Sciatic nerve (tissue), 2 donors: Measurements from ENCODE around the gene PDCD1. TPM values are rescaled to one million over a fixed set of nuclear protein-coding genes. Genes with fewer than 3 reads are reported as not detected.

ENCODE experiments used
- ATAC-seq: fragments of 200-7000 bp; cut with Tn5 transposase; one replicate; pipeline ENCODE4 v1.9.1; 2020; ENCODE audit warnings: mild to moderate bottlenecking, moderate library complexity
- DNase-seq: peaks from one replicate; pipeline ENCODE4 v3.0.0-alpha.2; 2020; ENCODE audit warnings: low spot score
- intact Hi-C: fragments of 100-400 bp; cut with DNase I; formaldehyde crosslinking; loops from one replicate; pipeline ENCODE4 v1.14.2; 2022
- total RNA-seq: library from RNA; stranded (reverse); fragmentation: NEBNext Ultra II Directional; extraction: Animal tissue kit (Norgen Biotek cat#: 25700); gene quantifications from one replicate; pipeline ENCODE4 v1.2.1, GENCODE V29; 2021
- donor health status: DM: no; HTN: no; CAD: no.
- donor health status: DM: no; HTN: no; CAD: no.

The PDCD1 gene
- total RNA-seq, 1 donor from 2014 or later, result 0.27 TPM

DNA sequence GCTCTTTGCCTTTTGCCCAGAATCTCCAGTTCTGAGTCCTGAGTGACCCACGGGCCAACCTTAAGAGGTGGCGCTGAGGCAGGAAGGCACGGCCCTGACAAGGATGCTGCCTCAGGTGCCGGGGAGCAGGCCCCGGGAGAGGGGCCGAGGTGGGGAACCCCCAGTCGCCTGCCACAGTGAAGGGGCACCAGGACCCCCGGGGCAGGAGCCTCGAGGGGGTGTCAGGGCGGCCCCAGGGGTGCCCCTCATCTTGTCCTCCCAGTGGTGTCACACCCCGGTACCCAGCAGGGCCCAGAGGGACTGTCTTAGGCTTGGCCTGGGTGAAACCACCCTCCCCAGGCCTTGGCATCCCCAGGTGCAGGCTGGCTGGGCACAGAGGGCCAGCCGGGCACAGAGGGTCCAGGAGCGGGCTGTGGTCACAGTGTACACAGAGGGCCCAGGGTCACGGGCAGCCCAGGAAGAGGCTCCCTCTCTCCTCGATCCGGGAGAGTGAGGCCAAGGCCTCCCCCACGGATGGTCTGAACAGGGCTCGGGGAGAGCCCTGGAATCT, 1.0 kb downstream of the PDCD1 start:
- intact Hi-C loops, result no loop called here
- ATAC-seq, result no peak
- no peak for DNase-seq

DNA sequence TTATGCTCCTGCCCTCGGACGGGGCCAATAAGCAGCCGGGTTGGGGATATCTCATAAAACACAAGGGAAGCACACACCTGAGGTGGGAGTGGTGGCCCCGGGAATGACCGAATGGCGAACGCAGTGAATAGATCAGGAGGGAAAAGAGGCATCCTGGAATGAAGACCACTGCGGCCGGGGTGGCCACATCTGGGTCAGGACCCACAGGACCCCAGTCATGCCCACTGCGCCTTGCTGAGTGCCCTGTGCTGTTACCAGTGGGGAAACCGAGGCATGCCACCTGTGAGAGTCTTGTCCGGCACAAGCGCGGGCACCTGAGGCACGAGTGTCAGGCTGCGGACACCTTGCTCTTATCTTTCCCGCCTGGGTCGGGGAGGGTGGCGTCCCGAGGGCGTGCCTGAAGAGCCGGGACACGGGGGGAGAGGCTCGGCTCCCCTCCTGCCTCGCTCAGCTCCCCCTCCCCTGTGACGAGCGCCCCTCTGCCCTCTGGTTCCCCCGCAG, 1.6 kb downstream of the PDCD1 start:
- DNase-seq, result no peak
- no peak for ATAC-seq
- intact Hi-C loops, result no loop called here

DNA sequence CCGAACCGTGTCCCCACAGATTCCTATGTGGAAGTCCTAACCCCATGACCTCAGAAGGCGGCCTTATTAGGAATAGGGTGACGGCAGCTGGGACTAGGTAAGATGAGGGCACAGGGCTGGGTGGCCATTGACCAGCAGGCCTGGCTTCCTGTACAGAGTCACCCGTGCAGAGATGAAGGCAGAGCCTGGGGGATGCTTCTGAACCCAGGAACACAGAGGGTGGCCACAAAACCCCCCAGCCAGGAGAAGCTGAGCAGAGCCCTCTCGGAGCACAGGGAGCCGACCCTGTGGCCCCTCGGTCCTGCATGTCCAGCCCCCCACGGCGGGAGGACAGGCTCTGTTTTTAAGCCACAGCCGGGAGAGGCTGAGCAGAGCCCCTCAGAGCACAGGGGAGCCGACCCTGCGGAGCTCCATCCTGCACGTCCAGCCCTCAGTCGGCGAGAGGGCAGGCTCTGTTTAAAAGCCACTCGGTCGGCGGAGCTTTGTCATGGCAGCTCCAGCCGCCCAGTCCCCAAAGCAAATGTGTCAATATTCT, 2.7 kb downstream of the PDCD1 start:
- intact Hi-C loops, result no loop called here
- DNase-seq, result peak; percentile 55
- ATAC-seq, result no peak

DNA sequence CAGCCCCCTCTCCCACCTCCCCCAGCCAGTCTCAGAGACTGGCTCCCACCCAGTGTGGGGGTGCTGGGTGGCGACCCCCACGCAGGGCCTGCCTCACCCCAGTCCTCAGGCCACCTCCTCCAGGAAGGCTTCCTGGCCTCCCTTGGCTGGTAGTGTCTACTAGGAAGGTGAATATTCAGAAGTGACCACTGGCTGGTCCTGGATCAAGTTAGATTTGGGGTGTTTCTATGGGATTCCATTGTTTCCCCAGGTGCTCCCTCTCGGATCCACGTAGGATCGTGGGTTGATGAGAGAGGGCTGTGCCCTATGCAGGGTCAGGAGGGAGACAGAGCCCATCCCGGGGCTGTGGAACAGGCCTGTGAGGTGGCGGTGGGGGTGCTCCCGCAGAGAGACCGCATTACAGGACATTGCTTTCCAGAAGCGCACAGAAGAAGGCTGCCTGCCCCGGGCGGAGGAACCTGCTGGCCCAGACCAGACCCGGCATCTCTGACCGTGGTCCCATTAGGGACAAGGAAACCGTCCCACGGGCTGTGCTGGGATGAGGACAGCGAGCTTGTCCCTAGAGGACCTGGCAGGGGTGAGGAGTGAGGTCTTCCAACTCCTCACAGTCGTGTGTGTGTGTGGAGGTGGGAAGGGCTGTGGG, 3.3 kb downstream of the PDCD1 start:
- no peak for ATAC-seq
- DNase-seq, result peak; percentile 55
- intact Hi-C loops, result no loop called here

DNA sequence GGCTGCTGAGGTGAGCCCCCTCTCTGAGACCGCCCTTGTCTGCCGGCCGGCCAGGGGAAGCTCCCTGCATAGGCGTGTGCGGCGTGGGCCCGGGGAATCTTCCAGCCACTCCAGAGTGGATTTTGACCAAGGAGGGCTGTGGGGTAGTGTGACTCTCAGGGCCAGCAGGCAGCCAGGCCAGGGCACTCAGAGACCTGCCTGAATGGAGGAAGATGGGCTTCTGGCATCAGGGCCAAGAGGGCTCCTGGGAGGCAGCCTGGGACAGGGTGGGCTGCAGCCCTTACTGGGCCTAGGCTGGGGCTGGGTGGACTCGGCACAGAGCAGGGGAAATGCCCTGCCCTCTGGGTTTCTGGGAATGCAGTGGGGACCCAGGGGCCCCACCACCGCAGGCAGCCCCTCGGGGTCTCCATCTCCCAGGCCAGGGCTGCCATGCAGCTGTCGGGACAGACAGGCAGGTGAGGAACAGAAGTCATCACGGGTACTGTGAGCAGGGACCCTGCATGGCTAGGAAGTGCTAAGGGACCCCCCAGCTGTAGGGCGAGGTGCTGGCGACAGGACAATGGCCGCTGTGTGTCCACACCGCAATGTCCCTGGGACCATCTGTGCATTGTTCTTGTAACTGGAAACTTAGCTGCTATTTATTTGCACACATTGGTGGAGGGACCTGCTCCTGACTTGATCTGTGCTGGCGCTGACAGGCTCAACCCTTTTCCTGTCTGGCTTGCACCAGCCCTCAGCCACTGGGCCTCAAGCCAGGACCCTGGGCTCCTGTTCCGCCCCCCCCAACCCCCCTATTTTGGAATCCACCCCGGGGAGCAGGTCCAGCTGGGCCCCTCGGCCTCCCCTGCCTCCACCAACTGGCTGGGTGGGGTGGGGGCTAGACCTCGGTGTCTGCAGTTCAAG, 4.1 kb downstream of the PDCD1 start:
- DNase-seq, result no peak
- no peak for ATAC-seq
- intact Hi-C loops, result no loop called here

DNA sequence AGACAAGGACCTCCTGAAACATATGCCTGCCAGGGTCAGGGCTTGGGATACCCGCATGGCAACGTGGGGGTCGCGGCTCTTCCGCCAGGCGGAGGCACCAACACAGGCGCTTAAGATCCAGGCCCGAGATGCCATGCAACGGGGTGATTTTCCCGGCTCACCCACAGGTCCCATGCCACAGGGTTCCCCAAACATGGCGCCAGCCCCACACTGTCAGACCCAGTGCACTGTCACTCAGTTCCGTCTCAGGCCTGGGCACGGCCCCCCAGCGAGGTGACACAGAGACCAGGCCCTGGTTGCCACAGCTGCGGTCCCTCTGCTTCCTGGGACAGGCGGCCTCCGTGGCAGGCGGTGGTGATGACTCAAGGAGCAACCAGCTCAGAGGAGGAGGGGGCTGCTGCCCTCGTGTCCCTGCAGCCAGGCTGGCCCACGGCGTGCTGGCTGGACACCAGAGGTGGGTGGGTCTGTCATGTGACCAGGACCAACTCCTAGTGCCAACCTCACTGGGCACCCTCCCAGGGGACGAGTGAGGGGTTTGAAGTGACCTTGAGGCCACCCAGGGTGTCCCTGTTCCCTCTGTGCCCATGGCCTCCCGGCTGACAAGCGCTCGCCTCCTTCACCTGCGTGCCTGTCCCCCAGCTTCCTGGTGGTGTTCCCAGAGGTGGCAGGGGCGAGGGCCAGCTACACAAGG, 4.9 kb downstream of the PDCD1 start:
- DNase-seq (peak; percentile 58), ATAC-seq (no peak)
- intact Hi-C loops, result no loop called here

DNA sequence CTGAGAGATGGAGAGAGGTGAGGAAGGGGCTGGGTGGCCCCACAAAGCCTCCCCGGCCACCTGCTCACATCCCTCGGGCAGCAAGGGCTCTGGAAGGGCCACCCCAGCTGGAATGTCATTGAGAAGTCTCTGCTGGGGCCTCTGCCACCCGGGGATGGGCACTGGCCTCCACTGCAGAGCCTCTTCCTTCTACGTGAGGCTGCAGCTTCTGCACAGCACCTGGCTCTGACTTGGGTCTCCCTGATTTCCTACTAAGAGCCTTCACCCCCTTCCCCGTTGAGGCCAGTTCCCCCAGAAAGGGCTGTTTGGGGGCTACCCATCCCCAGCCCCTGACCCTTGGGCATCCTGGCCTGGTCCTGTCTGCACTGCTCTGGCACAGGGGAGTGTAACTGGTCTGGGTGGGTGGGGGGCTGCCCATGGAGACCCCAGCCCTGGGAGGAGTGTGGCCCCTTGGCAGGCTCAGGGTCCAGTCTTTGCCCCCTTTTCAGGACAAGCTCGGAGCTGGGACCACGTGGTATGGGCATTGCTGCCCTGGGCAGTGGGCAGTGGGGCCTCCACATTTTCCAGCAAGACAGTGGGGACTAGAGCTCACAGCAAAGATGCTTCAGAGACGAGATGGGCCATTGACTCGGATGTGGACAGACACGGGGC, 5.6 kb downstream of the PDCD1 start:
- ATAC-seq, result no peak
- peak; percentile 51 for DNase-seq
- intact Hi-C loops, result no loop called here

DNA sequence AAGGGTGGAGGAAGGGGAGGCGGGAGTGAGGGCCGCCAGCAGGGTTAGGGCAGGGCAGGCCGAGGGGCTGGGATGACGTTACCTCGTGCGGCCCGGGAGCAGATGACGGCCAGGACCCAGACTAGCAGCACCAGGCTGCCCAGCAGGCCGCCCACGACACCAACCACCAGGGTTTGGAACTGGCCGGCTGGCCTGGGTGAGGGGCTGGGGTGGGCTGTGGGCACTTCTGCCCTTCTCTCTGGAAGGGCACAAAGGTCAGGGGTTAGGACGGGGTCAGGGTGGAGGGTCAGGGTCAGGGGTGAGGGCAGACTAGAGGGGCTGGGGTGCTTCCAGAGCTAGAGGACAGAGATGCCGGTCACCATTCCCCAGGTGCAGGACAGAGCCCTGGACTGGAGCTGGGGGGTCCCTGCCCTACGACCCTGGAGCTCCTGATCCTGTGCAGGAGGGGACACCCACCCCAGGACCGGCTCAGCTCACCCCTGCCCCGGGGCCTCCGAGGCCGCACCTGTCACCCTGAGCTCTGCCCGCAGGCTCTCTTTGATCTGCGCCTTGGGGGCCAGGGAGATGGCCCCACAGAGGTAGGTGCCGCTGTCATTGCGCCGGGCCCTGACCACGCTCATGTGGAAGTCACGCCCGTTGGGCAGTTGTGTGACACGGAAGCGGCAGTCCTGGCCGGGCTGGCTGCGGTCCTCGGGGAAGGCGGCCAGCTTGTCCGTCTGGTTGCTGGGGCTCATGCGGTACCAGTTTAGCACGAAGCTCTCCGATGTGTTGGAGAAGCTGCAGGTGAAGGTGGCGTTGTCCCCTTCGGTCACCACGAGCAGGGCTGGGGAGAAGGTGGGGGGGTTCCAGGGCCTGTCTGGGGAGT, 6.3 kb downstream of the PDCD1 start:
- intact Hi-C loops, result no loop called here
- peak; percentile 57 for DNase-seq
- ATAC-seq, result no peak

DNA sequence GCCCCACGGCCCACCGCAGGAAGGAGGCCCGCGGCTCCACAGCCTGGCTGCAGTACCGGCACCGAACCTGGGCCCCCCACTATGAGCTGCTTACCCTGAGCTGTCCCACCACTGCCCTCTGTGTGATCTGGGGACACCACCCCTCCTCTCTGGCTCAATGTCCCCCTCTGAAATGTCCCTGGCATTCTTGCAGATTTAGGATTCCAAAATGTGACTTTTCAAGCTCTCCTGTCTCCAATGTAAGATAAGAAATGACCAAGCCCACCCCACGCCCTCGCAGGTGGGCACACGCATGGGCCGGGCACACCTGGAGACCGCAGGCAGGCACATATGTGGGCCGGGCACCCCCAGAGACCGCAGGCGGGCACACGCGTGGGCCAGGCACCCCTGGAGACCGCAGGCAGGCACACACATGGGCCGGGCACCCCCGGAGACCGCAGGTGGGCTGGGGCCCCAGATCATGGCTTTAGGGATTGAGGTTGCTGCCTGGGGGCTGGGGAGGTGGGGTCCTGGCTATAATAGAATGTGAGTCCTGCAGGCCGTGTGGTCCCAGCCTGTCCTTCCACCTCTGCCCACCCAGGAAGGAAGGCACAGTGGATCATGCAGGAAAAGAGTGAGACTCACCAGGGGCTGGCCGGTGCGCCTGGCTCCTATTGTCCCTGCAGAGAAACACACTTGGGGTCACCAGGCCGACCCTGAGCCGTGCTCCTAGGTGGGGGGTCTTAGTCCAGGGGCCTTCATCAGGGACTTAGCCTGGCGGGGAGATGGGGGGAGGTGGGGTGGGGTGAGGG, 7.2 kb downstream of the PDCD1 start:
- DNase-seq (no peak), ATAC-seq (no peak)
- intact Hi-C loops, result no loop called here

DNA sequence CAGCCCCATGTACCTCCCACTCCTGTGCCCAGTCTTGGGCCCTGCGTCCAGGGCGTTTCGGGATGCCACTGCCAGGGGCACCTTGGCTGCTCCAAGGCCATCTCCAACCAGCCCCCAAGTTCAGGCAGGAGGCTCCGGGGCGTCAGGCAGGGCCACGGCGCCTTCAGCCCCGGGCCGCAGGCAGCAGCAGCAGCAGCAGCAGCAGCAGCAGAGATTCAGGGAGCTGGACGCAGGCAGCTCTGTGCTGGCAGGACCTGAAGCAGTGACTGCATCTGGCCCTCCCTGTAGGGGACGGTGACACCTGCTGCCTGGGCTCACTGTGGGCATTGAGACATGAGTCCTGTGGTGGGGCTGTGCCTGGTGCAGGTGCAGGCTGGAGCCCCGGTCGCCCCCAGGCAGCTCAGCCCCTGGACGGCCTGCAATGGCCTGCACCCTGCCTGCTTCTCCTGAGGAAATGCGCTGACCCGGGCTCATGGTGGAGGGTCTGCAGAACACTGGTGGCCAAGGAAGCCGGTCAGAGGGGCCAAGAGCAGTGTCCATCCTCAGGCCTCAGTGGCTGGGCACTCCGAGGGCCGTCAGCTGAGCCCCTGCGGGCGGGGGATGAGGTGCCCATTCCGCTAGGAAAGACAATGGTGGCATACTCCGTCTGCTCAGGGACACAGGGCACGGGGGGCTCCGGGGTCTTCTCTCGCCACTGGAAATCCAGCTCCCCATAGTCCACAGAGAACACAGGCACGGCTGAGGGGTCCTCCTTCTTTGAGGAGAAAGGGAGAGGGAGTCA, 8.0 kb downstream of the PDCD1 start:
- intact Hi-C loops, result no loop called here
- ATAC-seq (no peak), DNase-seq (no peak)

DNA sequence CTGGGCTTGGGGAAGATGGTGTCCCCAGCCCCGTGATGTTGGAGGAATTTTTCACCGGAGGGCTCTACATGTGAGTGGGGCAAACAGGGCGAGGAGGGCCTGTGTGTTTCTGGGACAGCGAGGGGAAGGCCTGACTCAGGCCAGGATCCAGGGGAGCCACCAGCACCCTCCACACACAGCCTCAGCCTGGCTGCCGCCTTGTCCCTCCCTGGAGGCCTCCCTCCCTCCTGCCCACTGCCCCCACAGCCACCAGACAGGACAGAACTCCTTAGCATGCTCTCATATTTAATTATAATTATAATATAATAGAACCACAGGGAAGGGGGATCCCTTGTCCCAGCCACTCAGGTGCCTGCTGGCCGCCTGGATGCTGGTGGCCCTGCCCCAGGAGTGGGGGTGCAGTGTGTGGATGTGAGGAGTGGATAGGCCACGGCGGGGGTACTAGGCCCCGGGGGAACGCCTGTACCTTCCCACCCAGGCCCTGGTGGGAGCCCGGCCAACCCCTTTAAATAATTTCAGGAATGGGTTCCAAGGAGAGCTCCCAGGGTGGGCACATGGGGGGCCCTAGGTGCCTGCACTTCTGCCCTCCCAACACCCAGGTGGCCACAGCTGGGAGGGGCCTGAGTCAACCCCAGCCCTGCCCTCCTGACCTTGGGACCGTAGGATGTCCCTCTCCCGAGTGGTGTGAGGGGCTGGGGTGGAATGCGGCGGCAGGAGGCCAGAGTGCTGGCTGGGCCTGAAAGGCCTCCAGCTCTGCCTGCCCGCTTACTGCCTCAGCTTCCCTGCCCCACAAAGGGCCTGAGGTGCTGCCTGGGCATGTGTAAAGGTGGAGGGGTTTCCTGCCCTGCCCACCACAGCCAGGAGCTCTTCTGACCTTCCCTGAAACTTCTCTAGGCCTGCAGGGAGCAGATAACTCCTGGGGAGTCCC, 8.8 kb downstream of the PDCD1 start:
- no peak for ATAC-seq
- intact Hi-C loops, result no loop called here
- no peak for DNase-seq

DNA sequence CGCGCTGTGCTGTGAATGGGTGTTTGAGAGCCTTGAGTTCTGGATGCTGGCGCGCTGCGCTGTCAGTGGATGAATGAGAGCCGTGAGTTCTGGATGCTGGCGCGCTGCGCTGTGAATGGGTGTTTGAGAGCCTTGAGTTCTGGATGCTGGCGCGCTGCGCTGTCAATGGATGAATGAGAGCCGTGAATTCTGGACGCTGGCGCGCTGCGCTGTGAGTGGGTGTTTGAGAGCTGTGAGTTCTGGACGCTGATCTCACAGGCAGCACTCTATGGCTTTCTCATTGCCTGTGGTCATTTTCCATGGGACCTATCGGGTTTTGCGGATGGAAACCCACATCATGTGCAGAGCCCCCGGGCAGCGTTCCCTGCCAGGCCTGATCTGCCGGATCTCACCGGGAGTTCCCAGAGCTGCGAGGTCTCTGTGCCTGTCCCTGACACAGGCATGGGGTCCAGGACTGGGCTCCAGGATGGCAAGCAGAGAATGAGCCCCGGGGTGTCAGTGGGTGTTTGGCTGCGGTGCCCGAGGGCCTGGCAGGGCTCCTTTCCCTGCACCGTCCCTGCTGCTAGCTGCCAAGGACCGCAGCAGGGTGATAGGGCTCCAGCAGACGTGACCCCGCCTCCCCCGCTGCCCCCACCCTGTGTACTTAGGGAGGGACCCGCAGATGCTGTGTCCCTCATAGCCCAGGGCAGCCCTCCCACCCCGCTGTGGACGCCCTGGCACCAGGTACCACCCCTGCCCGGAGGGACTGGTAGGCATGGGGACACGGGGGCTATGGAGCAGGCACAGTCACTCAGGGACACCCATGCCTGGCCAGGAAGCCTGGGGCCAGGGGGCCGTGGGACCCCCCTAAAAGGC, 9.7 kb downstream of the PDCD1 start:
- DNase-seq (no peak), ATAC-seq (no peak)
- intact Hi-C loops, result no loop called here

DNA sequence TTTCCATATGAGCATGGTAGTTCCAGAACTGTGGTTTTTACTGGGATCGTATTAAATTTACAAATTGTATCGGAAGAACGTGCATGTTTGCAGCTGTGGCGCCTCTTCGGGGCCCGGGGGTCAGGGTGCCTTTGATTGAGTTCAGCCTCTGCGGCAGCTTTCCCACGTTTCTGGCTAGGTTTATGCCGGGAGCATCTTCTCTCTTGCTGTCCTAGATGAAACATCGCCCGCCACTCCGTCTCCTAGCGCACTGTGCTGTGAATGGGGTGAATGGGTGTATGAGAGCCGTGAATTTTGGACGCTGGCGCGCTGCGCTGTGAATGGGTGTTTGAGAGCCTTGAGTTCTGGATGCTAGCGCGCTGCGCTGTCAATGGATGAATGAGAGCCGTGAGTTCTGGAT, 12.3 kb downstream of the PDCD1 start:
- intact Hi-C loops, result no loop called here

DNA sequence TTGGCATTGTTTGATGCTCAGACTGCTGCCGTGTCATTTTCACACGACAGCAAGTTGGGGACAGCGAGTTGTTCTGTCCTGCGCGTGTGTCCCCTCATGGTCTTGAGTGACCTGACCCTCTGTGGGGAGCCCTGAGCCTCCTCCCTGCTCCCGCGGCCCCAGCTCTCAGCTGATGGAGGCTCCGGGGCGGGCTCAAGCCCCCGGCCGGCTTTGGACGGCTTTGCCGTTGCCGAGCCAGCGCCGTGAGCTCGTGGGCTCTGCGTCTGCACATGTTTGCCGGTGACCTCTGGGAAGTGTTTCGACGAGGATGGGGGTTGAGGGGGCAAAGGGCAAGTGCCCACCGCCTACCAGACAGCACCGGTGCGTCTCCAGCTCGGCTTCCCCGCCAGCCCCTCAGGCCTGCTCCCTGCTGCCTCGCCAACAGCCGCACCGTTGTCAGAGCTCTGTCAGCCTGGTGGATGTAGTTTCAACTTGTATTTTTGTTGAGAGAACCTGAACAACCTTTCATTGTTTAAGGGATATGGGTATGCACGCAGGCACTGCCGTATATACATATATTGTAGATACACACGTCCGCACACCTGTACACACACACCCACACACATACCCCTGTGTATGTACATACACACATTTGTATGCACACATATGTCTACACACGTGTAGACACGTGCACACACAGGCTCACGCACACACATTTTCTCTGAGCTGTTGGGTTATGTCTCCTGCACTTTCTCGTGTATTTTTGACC, 13.7 kb downstream of the PDCD1 start:
- ATAC-seq (no peak), DNase-seq (peak; percentile 59)
- intact Hi-C loops, result no loop called here

More for the DNA sequence above, 12.3 kb downstream of the PDCD1 start:
- DNase-seq (no peak), ATAC-seq (no peak)
